AG04450 (cell line): ENCODE measurements around the gene BABAM2. TPM values are rescaled to one million over a fixed set of nuclear protein-coding genes. Genes with fewer than 3 reads are reported as not detected.

ENCODE experiments used
- CTCF ChIA-PET: fragments of 300-600, 350-600 bp; formaldehyde crosslinking; extraction: SDS; loops from one replicate; lab custom pipeline; 2022; ENCODE audit warnings: antibody characterized with exemption, inconsistent platforms; lab: Charles Lee
- POLR2A ChIA-PET: fragments of 350-600 bp; formaldehyde crosslinking; extraction: SDS; loops from one replicate; lab custom pipeline; 2021; ENCODE audit warnings: antibody characterized with exemption, inconsistent platforms; lab: Yijun Ruan, JAX
- DNase-seq: peaks from one replicate; pipeline ENCODE4 v3.0.0-alpha.2; 2011; ENCODE audit warnings: low read depth, low spot score
- H3K27ac ChIP-seq: one replicate; pipeline ENCODE4 v1.5.1; 2012; ENCODE audit warnings: low read depth, low read length, control low read depth
- H3K27me3 ChIP-seq: one replicate; pipeline ENCODE4 v1.6.0; 2012; ENCODE audit warnings: low read length; ENCODE audit not compliant: control insufficient read depth, insufficient read depth
- H3K4me3 ChIP-seq: 2 replicates; pipeline ENCODE4 v1.5.1; 2011; ENCODE audit warnings: mild to moderate bottlenecking, low read depth, low read length, control low read depth
- H3K9me3 ChIP-seq: 2 replicates; pipeline ENCODE4 v1.5.1; 2012; ENCODE audit warnings: low read length; ENCODE audit not compliant: control insufficient read depth, insufficient read depth
- CTCF ChIP-seq: IDR thresholded peaks from 2 replicates; pipeline ENCODE4 v1.5.1; 2011; ENCODE audit warnings: low read depth, low read length, control low read depth, inconsistent platforms
- polyA plus RNA-seq: library from polyadenylated mRNA; depleted of rRNA; stranded (reverse); fragments of >200 nt; gene quantifications from 2 replicates; pipeline ENCODE4 v1.2.3, GENCODE V29; 2011

The BABAM2 gene
- polyA plus RNA-seq, 1 experiment: 44.5 TPM

GRCh38 chr2:28234807-28235206, 344.3 kb downstream of the BABAM2 start:
- H3K9me3 ChIP-seq: no peaks in the 10 kb centered on the region
- no peak overlapping the region for H3K4me3 ChIP-seq
- ChIA-PET CTCF (no interaction called here), POLR2A (no interaction called here)
- H3K27me3 ChIP-seq: no peaks in the 10 kb centered on the region
- no peak overlapping the region for H3K27ac ChIP-seq
- TF ChIP-seq CTCF: no peak
- DNase-seq: no peak

GRCh38 chr2:28239207-28239606, 348.7 kb downstream of the BABAM2 start:
- no peak for TF ChIP-seq CTCF
- Histone ChIP-seq H3K9me3 (no peaks in the 10 kb centered on the region), H3K27me3 (no peaks in the 10 kb centered on the region), H3K27ac (no peak overlapping the region), H3K4me3 (no peak overlapping the region)
- ChIA-PET POLR2A (no interaction called here), CTCF (interaction anchor here (0.5 kb wide), 1 partner anchor 512 kb away, joined by 3 read pairs; the partner anchor contains the start of gene PPP1CB)
- DNase-seq: no peak

GRCh38 chr2:28240937-28241336, 350.4 kb downstream of the BABAM2 start:
- POLR2A ChIA-PET: no interaction called here

GRCh38 chr2:28247290-28247689, 356.8 kb downstream of the BABAM2 start:
- H3K9me3 ChIP-seq: no peaks in the 10 kb centered on the region
- TF ChIP-seq CTCF: no peak
- CTCF ChIA-PET: interaction anchor here (1.5 kb wide), 1 partner anchor 524 kb away, joined by 5 read pairs; no protein-coding TSS in a partner anchor
- H3K27me3 ChIP-seq: no peaks in the 10 kb centered on the region
- POLR2A ChIA-PET: no interaction called here
- no peak for DNase-seq
- no peak overlapping the region for H3K27ac ChIP-seq
- H3K4me3 ChIP-seq: no peak overlapping the region

More at GRCh38 chr2:28240937-28241336, 350.4 kb downstream of the BABAM2 start:
- no peak for DNase-seq
- CTCF ChIA-PET: no interaction called here
- Histone ChIP-seq H3K9me3 (no peaks in the 10 kb centered on the region), H3K27ac (no peak overlapping the region), H3K4me3 (no peak overlapping the region), H3K27me3 (no peaks in the 10 kb centered on the region)
- TF ChIP-seq CTCF: no peak

- TF ChIP-seq CTCF: no peak
- Histone ChIP-seq H3K27ac (peak overlapping the region; percentile 11), H3K4me3 (no peak overlapping the region), H3K27me3 (no peaks in the 10 kb centered on the region), H3K9me3 (no peaks in the 10 kb centered on the region)
- ChIA-PET POLR2A (no interaction called here), CTCF (interaction anchor here (1.5 kb wide), 1 partner anchor 524 kb away, joined by 5 read pairs; no protein-coding TSS in a partner anchor)
- DNase-seq: no peak
These were observed 357.2 kb downstream of the BABAM2 start for GRCh38 chr2:28247734-28248133.
